Spleen (tissue), 11 donors: ENCODE data around the gene MYOD1. TPM values are rescaled to one million over a fixed set of nuclear protein-coding genes. Genes with fewer than 3 reads are reported as not detected.

Experiments used
- DNase-seq: peaks from one replicate; pipeline ENCODE4 v3.0.0-alpha.2; 2020
- H3K27ac ChIP-seq, 8 donors: fragments of 200-600 bp; sonication (generic) in 7 of 8; 1 replicate in 4 of 8; 2 replicates in 4 of 8; pipeline versions ENCODE4 v1.5.0 to v1.8.0; 2016 to 2021; ENCODE audit warnings: inconsistent platforms in 4 of 8, mild to moderate bottlenecking in 4 of 8, moderate library complexity in 1 of 8
- H3K27me3 ChIP-seq, 7 donors: fragments of 200-600 bp; sonication (generic) in 6 of 7; replicated peaks in 1 of 7; 1 replicate in 4 of 7; 2 replicates in 3 of 7; pipeline versions ENCODE4 v1.5.0 to v1.8.0; 2016 to 2021; ENCODE audit warnings: inconsistent platforms in 3 of 7, mild to moderate bottlenecking in 1 of 7
- H3K36me3 ChIP-seq, 6 donors: fragments of 200-600 bp; sonication (generic) in 5 of 6; 1 replicate in 4 of 6; 2 replicates in 2 of 6; pipeline versions ENCODE4 v1.5.0 to v1.8.0; 2016 to 2021; ENCODE audit warnings: inconsistent platforms in 2 of 6
- H3K4me1 ChIP-seq, 6 donors: fragments of 200-600 bp; sonication (generic) in 5 of 6; 1 replicate in 3 of 6; 2 replicates in 3 of 6; pipeline versions ENCODE4 v1.5.0 to v1.8.0; 2016 to 2021; ENCODE audit warnings: inconsistent platforms in 3 of 6
- H3K4me3 ChIP-seq, 8 donors: fragments of 200-600 bp; sonication (generic) in 7 of 8; 1 replicate in 4 of 8; 2 replicates in 4 of 8; pipeline versions ENCODE4 v1.5.0 to v1.8.0; 2016 to 2021; ENCODE audit warnings: inconsistent platforms in 4 of 8, mild to moderate bottlenecking in 4 of 8, moderate library complexity in 2 of 8
- H3K9me3 ChIP-seq, 8 donors: fragments of 200-600 bp; sonication (generic) in 7 of 8; 1 replicate in 4 of 8; 2 replicates in 4 of 8; pipeline versions ENCODE4 v1.5.0 to v1.8.0; 2016 to 2021; ENCODE audit warnings: inconsistent platforms in 4 of 8
- CTCF ChIP-seq, 11 experiments: fragments of 200-600 bp in 7 of 11; fragments of 450-650 bp in 4 of 11; sonication (generic) in 4 of 11; IDR thresholded peaks in 8 of 11; conservative IDR thresholded peaks in 3 of 11; 1 replicate in 7 of 11; 2 replicates in 4 of 11; pipeline versions ENCODE4 v1.4.0 to v1.8.0; 2016 to 2021; ENCODE audit warnings: antibody characterized with exemption in 11 of 11, inconsistent platforms in 4 of 11, mild to moderate bottlenecking in 1 of 11
- POLR2A ChIP-seq, 3 donors: fragments of 450-650 bp; IDR thresholded peaks; one replicate each; pipeline ENCODE4 v1.5.1; 2017; ENCODE audit warnings: antibody characterized with exemption in 3 of 3, mild to moderate bottlenecking in 1 of 3
- POLR2AphosphoS5 ChIP-seq, 3 donors: sonication (generic); formaldehyde crosslinking; IDR thresholded peaks; one replicate each; pipeline ENCODE4 v1.5.1; 2017; ENCODE audit warnings: antibody characterized with exemption in 3 of 3
- WGBS, 5 donors: extraction: QIAGEN DNeasy Blood & Tissue Kit in 3 of 5; methylation state at CpG; one replicate each; pipeline versions ENCODE4 v1.1.5 to v1.1.7; 2013 to 2018; 5-methylcytosine and 5-hydroxymethylcytosine counted together
- intact Hi-C: fragments of 100-400 bp; cut with DNase I; formaldehyde crosslinking; loops from one replicate; pipeline ENCODE4 v1.15.0; 2023; ENCODE audit warnings: low total_unique reads
- polyA plus RNA-seq, 3 donors: library from polyadenylated mRNA; stranded (reverse); fragments of 200-250 nt; gene quantifications; one replicate each; pipeline ENCODE4 v1.2.1, GENCODE V29; 2013
- total RNA-seq, 7 donors: library from RNA; depleted of rRNA in 3 of 7; stranded (reverse); fragments of >200 nt in 3 of 7; fragmentation: NEBNext Ultra II Directional in 4 of 7; extraction: Animal tissue kit (Norgen Biotek cat#: 25700) in 4 of 7; gene quantifications; one replicate each; pipeline versions ENCODE4 v1.1.0 to v1.2.1, GENCODE V29; 2016 to 2021
- donor health status: healthy with polysubstance abuse.
- donor health status: DM: no; HTN: no; CAD: no; lungs with moderate emphysema.
- donor health status: DM: no; HTN: no; CAD: no.
- donor health status: Bipolar disorder and iron deficiency.
- donor health status: healthy.
- donor health status: DM: no; HTN: no; CAD: no.
- donor health status: DM: yes; HTN: yes; CAD: no.

The MYOD1 gene
- total and polyA plus RNA-seq, 10 donors, result 0.04 TPM; not detected in 9

GRCh38 chr11:17702876-17703275 lies 16.5 kb upstream of the MYOD1 start:
- no peak for DNase-seq
- Histone ChIP-seq H3K4me3 (no peak overlapping the region), H3K36me3 (no peaks in the 10 kb centered on the region), H3K4me1 (no peaks in the 10 kb centered on the region), H3K27me3 (peaks cover 0 to 3% (median 0%) of the 10 kb centered on the region in 7 donors), H3K27ac (no peak overlapping the region), H3K9me3 (peaks cover 0 to 11% (median 5%) of the 10 kb centered on the region in 8 donors)
- no peak for TF ChIP-seq POLR2A (IDR thresholded peaks at IDR 0.05)
- 64 to 74% (median 65%) methylated on average over 5 of the region's 5 CpGs for WGBS, 5 donors
- intact Hi-C loops, result no loop called here

- WGBS, 5 donors, result 90 to 97% (median 95%) methylated on average over 2 of the region's 2 CpGs
- peaks cover 0 to 11% (median 5%) of the 10 kb centered on the region in 8 donors for H3K9me3 ChIP-seq
- no peak overlapping the region for H3K4me3 ChIP-seq
- H3K4me1 ChIP-seq, result no peaks in the 10 kb centered on the region
- DNase-seq, result no peak
- no peaks in the 10 kb centered on the region for H3K36me3 ChIP-seq
- no peak for TF ChIP-seq CTCF (IDR thresholded peaks at IDR 0.05 in 8 of 11, conservative IDR thresholded peaks at IDR 0.05 in 3 of 11)
- TF ChIP-seq POLR2A (IDR thresholded peaks at IDR 0.05), result no peak
- no peak for TF ChIP-seq POLR2AphosphoS5 (IDR thresholded peaks at IDR 0.05)
- intact Hi-C loops, result no loop called here
- H3K27ac ChIP-seq, result no peak overlapping the region
- peaks cover 0 to 8% (median 0%) of the 10 kb centered on the region in 7 donors for H3K27me3 ChIP-seq
Observed at GRCh38 chr11:17703951-17704350, 15.4 kb upstream of the MYOD1 start.

GRCh38 chr11:17707830-17708229 lies 11.5 kb upstream of the MYOD1 start:
- DNase-seq, result no peak
- intact Hi-C loops, result no loop called here
- 55 to 71% (median 58%) methylated on average over 4 of the region's 4 CpGs for WGBS, 5 donors
- Histone ChIP-seq H3K4me1 (no peaks in the 10 kb centered on the region), H3K4me3 (no peak overlapping the region), H3K9me3 (peaks cover 0 to 11% (median 5%) of the 10 kb centered on the region in 8 donors), H3K36me3 (no peaks in the 10 kb centered on the region), H3K27ac (no peak overlapping the region), H3K27me3 (peaks cover 0 to 37% (median 0%) of the 10 kb centered on the region in 7 donors)
- no peak for TF ChIP-seq POLR2A (IDR thresholded peaks at IDR 0.05)
- TF ChIP-seq CTCF (IDR thresholded peaks at IDR 0.05 in 8 of 11, conservative IDR thresholded peaks at IDR 0.05 in 3 of 11), result no peak
- TF ChIP-seq POLR2AphosphoS5 (IDR thresholded peaks at IDR 0.05), result no peak

GRCh38 chr11:17711836-17712235 lies 7.5 kb upstream of the MYOD1 start:
- intact Hi-C loops, result no loop called here
- peaks cover 0 to 76% (median 12%) of the 10 kb centered on the region in 7 donors for H3K27me3 ChIP-seq

More at GRCh38 chr11:17711836-17712235, 7.5 kb upstream of the MYOD1 start:
- DNase-seq, result no peak
- Histone ChIP-seq H3K4me3 (no peak overlapping the region), H3K36me3 (no peaks in the 10 kb centered on the region), H3K27ac (no peak overlapping the region), H3K4me1 (no peaks in the 10 kb centered on the region), H3K9me3 (no peaks in the 10 kb centered on the region)
- TF ChIP-seq CTCF (IDR thresholded peaks at IDR 0.05 in 8 of 11, conservative IDR thresholded peaks at IDR 0.05 in 3 of 11), result no peak
- TF ChIP-seq POLR2AphosphoS5 (IDR thresholded peaks at IDR 0.05), result no peak
- TF ChIP-seq POLR2A (IDR thresholded peaks at IDR 0.05), result no peak
- 20 to 35% (median 29%) methylated on average over 4 of the region's 4 CpGs for WGBS, 5 donors
